ENCODE measurements around the gene MEF2C. TPM values are rescaled to one million over a fixed set of nuclear protein-coding genes. Genes with fewer than 3 reads are reported as not detected.

The MEF2C gene
- total RNA-seq, 2 experiments from 2014 or later: 0.60 to 0.87 TPM

DNA sequence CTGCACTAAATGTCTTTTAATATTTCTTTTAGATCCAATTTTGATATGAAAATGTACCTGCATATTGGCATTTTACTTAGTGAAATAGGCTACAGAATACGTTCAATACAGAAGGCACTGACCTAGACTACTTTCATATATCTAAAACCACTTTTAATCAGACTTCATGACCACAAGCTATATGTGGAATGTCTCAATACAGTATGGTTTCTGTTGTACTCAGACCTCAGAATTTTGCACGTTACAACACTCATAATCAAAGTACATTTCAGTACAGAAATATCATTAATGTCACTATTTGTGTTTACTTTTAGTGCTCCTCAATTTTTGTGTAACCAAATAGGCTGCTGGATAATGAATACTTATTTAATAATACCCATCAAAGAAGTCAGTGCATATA, 74.8 kb downstream of the MEF2C start:
- DNase-seq: no peak
- no peaks in the 10 kb centered on the region for H3K9me3 ChIP-seq (ENCODE audit: control insufficient read depth in 1 of 2, insufficient read depth in 1 of 2, low read length in 2 of 2)
- H3K27ac ChIP-seq (ENCODE audit: low read depth in 1 of 2, low read length in 2 of 2): no peak overlapping the region
- ChIA-PET POLR2A (no interaction called here), CTCF (no interaction called here)
- no peaks in the 10 kb centered on the region for H3K36me3 ChIP-seq (ENCODE audit: insufficient read depth, low read length)
- intact Hi-C loops (cut with DNase I, micrococcal nuclease): no loop called here
- no peak for ATAC-seq (ENCODE audit: poor library complexity)
- no peaks in the 10 kb centered on the region for H3K27me3 ChIP-seq (ENCODE audit: control insufficient read depth in 1 of 2, insufficient read depth in 2 of 2, low read length in 2 of 2)
- no peaks in the 10 kb centered on the region for H3K36me3 Mint-ChIP-seq (ENCODE audit: low read depth)
- TF ChIP-seq, protein P1, sequence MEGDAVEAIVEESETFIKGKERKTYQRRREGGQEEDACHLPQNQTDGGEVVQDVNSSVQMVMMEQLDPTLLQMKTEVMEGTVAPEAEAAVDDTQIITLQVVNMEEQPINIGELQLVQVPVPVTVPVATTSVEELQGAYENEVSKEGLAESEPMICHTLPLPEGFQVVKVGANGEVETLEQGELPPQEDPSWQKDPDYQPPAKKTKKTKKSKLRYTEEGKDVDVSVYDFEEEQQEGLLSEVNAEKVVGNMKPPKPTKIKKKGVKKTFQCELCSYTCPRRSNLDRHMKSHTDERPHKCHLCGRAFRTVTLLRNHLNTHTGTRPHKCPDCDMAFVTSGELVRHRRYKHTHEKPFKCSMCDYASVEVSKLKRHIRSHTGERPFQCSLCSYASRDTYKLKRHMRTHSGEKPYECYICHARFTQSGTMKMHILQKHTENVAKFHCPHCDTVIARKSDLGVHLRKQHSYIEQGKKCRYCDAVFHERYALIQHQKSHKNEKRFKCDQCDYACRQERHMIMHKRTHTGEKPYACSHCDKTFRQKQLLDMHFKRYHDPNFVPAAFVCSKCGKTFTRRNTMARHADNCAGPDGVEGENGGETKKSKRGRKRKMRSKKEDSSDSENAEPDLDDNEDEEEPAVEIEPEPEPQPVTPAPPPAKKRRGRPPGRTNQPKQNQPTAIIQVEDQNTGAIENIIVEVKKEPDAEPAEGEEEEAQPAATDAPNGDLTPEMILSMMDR (IDR thresholded peaks at IDR 0.05): no peak
- H3K4me1 ChIP-seq (ENCODE audit: insufficient read depth, low read length): no peaks in the 10 kb centered on the region
- no peaks in the 10 kb centered on the region for H3K9me3 Mint-ChIP-seq
- no peak overlapping the region for H3K4me3 ChIP-seq (ENCODE audit: low read length)
- no peaks in the 10 kb centered on the region for H3K4me1 Mint-ChIP-seq (ENCODE audit: low read depth)
- no peak overlapping the region for H3K27ac Mint-ChIP-seq
- no peak overlapping the region for H3K4me3 Mint-ChIP-seq
- H3K27me3 Mint-ChIP-seq: no peaks in the 10 kb centered on the region

DNA sequence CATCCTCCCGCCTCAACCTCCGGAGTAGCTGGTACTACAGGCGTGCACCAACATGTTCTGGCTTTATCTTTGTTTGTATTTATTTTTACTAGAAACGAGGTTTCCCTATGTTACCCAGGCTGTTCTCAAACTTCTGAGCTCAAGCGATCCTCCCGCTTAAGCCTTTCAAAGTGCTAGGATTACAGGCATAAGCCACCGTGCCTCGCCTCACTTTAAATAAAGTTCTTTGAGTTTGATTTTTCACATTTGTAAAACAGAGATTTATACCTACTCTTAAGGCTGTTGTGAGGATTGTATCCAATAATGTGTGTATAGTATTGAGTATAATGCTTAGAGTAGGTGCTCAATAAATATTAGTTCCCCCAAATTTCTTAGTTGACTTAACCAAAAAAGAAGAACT, 75.7 kb downstream of the MEF2C start:
- Histone ChIP-seq H3K9me3 (ENCODE audit: control insufficient read depth in 1 of 2, insufficient read depth in 1 of 2, low read length in 2 of 2) (no peaks in the 10 kb centered on the region), H3K27me3 (ENCODE audit: control insufficient read depth in 1 of 2, insufficient read depth in 2 of 2, low read length in 2 of 2) (no peaks in the 10 kb centered on the region), H3K4me1 (ENCODE audit: insufficient read depth, low read length) (no peaks in the 10 kb centered on the region), H3K27ac (ENCODE audit: low read depth in 1 of 2, low read length in 2 of 2) (no peak overlapping the region), H3K36me3 (ENCODE audit: insufficient read depth, low read length) (no peaks in the 10 kb centered on the region), H3K4me3 (ENCODE audit: low read length) (no peak overlapping the region)
- Mint-ChIP-seq H3K4me3 (no peak overlapping the region), H3K36me3 (ENCODE audit: low read depth) (no peaks in the 10 kb centered on the region), H3K27ac (no peak overlapping the region), H3K27me3 (no peaks in the 10 kb centered on the region), H3K4me1 (ENCODE audit: low read depth) (no peaks in the 10 kb centered on the region), H3K9me3 (no peaks in the 10 kb centered on the region)
- TF ChIP-seq, protein P1 (IDR thresholded peaks at IDR 0.05): no peak
- CTCF ChIA-PET: no interaction called here
- POLR2A ChIA-PET: no interaction called here
- ATAC-seq (ENCODE audit: poor library complexity) (no peak), DNase-seq (no peak)
- intact Hi-C loops (cut with DNase I, micrococcal nuclease): no loop called here

DNA sequence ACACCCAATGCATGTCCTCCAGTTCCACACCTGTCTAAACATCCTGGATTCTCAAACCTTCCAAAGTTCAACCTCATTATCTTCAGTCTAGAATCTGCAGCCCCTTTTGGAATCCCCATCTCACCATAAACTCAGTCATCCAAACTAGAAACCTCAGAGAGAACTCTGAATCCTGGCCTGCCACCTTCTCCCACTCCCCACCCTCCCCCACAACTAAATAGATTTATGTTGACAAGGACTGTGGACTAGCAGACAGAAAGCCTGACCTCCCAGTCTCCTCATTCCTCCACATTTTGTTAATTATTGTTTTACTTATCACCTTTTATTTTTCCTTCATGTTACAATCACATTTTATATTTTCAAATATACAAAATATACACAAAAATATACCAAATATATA, 76.6 kb downstream of the MEF2C start:
- no peak for DNase-seq
- Histone ChIP-seq H3K27me3 (ENCODE audit: control insufficient read depth in 1 of 2, insufficient read depth in 2 of 2, low read length in 2 of 2) (no peaks in the 10 kb centered on the region), H3K27ac (ENCODE audit: low read depth in 1 of 2, low read length in 2 of 2) (no peak overlapping the region), H3K36me3 (ENCODE audit: insufficient read depth, low read length) (no peaks in the 10 kb centered on the region), H3K9me3 (ENCODE audit: control insufficient read depth in 1 of 2, insufficient read depth in 1 of 2, low read length in 2 of 2) (no peaks in the 10 kb centered on the region), H3K4me3 (ENCODE audit: low read length) (no peak overlapping the region), H3K4me1 (ENCODE audit: insufficient read depth, low read length) (no peaks in the 10 kb centered on the region)
- ATAC-seq (ENCODE audit: poor library complexity): no peak
- Mint-ChIP-seq H3K27me3 (peaks cover 6% of the 10 kb centered on the region), H3K4me3 (no peak overlapping the region), H3K4me1 (ENCODE audit: low read depth) (no peaks in the 10 kb centered on the region), H3K9me3 (no peaks in the 10 kb centered on the region), H3K27ac (no peak overlapping the region), H3K36me3 (ENCODE audit: low read depth) (no peaks in the 10 kb centered on the region)
- ChIA-PET POLR2A (no interaction called here), CTCF (no interaction called here)
- TF ChIP-seq, protein P1 (IDR thresholded peaks at IDR 0.05): no peak
- intact Hi-C loops (cut with DNase I, micrococcal nuclease): no loop called here
